Activated CD8-positive, alpha-beta memory T cell treated with anti-CD3 and anti-CD28 coated beads for 24 hours (primary cell): ENCODE measurements around the gene SORCS1.

Experiments used
- DNase-seq: peaks from one replicate; pipeline ENCODE4 v3.0.0-alpha.2; 2020

The SORCS1 gene

DNA sequence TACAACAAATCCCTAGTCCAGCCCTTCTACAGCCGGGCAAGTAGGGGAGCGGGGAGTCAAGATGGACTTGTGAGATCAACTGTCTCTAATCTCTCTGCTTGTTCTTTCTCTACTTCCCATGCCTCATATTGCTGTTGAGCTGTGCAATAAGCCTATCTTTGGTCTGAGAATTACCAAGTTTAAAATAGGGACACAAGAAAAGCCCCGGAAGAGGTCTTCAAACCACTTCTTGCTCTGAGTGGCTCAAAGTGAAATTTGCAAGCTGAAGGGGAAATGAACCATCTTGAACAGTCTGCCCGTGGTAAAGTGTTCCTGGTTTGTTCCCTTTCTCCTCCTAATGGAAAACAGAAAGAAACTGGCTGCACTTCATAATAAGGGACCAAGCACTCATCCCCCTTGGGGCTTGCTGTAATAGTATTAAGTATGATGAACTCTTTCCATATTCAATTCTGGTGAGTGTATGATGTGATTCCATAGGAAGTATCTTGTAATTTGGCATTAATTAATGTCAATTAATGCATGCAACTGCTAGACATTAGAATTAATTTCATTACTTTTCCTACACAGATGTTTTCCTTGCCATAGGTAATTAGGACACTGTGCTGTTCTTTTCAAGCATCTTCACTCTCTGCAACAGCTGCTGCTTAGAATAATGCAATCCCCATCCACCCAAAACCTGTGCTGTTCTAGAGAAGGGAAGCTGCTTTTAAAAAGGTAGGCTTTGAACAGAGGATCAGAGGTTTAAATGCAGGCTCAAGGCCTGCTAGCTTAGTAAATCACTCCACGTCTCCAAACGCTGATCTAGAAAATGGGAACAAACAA, 449.6 kb downstream of the SORCS1 start:
- DNase-seq = no peak

DNA sequence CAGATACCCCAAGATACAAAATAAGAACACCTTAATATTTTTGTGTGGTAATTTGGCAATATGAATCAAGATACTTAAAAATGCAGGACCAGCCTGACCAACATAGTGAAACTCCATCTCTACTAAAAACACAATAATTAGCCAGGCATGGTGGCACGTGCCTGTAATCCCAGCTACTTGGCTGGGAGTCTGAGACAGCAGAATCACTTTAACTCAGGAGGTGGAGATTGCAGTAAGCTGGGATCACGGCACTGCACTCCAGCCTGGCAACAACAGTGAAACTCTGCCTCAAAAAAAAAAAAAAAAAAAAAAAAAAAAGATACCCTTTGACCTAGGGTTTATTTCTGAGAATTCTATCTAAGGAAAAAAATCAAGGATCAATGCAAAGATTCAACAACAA, 450.7 kb downstream of the SORCS1 start:
- no peak for DNase-seq

DNA sequence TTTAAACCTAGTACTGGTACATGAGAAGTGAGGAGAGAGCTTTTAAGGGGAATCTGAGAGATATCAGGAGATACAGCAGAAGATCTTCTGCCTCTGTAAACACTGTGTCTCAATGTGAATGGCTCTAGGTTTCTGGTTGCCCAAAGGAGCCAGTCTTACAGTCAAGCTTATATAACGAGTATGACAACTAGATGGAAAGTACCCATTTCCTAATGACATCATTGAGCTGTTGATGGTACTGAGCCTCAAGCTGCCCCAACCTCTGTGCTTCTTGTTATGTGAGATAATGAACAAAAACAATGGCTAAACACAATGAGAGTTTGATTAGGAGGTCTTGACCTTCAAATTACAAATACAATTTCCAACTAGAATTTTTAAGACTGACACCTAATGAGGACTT, 451.5 kb downstream of the SORCS1 start:
- DNase-seq = no peak

DNA sequence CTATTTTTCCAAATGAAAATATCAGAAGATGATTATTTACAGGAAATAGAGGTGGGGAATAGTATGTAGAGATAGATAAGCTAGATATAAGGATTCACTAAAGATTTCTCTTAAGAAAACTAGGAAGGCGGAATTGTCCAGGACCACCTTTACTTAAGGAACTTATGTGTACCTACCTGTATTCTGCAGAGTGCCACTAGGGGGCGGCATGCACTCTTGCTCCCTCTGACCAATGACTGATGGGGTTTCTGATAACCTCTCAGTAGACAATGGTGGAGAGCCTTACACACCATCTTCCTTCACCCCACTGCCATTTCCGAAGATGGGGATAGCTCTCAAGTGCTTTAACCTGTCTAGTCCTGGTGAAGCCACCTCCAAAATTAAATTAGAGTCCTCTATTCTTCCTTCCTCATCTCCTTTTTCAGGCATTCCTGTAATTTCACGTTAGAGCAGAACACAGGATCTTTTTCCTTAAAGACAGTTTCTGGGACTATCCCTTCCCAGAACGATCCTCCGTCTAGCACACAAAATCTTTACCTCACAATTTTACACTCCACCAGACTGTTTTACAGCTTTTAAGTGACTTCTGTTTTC, 453.1 kb downstream of the SORCS1 start:
- DNase-seq = peak; percentile 54

DNA sequence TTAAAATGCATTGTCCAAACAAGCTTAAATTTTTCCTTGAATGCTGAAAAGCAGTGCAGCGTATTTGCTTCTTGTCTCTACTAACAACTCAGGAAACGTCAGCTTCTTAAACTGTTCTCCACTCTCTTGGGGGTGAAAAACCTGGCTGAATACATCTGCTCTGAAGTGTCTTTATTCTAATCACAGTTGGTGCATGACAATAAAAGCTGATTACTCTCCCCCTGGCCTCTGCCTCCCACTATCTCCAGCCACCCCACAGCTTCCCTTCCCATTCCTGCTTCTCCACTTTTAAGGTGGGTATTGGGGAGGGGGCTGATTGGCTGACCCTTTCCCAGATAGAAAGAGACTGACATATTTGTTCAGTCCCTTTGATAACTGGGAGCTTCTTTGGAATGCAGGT, 456.0 kb downstream of the SORCS1 start:
- DNase-seq = no peak

DNA sequence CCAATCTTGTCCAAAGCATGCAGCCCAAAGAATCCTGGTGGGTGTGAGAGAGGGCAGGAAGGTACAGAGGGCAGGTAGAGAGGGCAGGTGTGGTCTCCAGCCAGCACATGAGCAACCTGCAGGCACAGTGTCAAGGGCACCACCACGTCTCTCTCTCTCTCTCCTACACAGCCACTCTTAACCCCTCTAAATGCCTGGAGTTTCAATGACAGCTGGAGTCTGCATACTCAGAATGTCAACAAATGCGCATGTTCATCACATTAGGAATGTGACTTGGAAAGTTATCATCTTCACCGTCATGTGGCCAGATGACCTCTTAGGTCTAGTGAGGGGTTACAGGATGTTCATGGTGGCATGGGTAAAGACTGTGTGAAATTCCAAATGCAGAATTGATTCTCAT, 456.8 kb downstream of the SORCS1 start:
- no peak for DNase-seq

DNA sequence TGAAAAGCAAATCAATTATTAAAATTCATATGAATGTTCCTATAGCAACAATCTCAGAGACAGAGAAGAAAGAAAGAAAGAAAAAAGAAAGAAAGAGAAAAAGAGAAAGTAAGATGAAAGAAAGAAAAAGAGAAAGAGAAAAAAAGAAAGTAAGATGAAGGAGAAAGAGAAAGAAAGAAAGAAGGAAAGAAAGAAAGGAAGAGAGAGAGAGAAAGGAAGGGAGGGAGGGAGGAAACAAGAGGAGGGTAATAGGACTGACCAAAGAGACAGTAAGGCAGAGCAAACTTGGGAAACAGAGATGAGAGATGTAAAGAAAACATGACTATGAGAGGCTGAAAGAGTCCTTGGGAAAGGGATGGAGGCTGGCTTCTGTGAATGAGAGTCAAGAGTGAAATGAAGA, 458.4 kb downstream of the SORCS1 start:
- DNase-seq = no peak

DNA sequence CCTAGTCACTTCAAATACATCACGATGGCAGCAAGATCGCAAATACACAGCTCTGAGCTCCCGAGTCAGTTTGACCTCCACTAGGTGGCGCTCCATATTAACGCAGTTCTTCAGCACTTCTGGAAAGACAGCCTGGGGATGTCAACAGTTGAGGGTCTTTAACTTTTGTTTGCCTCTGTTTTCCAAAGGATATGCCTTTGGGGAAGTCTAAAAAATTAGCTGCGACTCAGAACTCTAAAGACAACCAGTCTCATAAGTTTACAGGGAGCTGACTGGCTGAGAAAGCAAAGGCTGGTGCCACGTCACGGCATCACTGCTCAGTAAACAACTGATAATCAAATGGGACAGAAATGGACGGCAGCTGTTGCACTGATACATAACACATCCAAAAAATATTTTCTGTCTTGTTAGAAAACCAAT, 458.8 kb downstream of the SORCS1 start:
- DNase-seq = no peak

DNA sequence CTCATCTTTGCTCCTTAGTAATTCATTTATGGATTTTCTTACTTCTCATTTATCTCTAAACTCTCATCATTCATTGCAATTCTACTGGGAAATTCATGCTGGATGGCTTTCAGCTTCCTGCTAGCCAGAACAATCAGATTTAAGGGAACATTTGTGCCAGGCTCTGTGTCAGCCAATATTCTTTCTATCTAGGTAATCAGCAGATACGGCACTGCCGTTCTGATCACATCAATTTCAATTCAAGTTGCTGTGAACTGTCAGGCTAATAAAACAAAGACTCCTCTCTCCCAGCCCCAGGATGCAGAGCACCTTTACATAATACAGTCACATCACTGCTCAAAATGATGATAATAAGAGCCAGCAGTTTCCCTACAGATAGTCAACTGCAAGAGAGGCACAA, 468.3 kb downstream of the SORCS1 start:
- no peak for DNase-seq

DNA sequence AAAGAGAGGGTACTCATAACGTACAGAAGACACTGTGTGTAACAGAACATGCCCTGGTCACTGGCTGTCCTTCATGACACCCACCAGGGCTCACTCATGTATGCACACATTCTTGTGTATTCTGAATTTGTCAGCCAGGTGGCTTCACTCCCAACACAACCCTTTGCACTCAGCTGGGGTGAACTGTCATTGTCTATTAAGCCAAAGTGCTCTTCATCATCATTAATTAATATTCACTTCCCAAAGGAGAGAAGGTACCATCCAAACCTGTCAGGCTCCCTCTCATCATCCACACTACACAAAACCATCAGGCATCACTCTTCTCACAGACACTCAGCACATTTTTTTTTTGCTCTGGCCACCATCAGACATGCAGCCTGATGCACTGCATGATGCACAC, 469.8 kb downstream of the SORCS1 start:
- no peak for DNase-seq

DNA sequence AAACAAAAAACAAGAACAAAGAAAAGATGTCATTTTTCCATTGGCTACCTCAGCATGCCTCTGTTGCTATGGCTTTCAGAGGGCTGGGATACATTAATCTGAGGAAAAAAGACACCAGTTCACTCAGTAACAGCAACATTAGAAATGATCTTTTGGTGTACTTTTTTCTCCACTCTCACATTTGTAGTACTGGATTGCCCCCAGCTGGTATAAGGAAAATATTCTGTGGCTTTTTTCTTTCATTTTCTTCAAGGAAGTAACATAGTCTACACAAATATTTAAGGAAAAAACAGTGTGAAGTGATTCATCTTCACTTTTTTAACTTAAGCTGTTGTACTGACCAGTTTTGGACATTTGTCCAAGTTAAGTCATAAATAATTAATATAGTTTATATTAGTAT, 482.3 kb downstream of the SORCS1 start:
- DNase-seq = no peak

DNA sequence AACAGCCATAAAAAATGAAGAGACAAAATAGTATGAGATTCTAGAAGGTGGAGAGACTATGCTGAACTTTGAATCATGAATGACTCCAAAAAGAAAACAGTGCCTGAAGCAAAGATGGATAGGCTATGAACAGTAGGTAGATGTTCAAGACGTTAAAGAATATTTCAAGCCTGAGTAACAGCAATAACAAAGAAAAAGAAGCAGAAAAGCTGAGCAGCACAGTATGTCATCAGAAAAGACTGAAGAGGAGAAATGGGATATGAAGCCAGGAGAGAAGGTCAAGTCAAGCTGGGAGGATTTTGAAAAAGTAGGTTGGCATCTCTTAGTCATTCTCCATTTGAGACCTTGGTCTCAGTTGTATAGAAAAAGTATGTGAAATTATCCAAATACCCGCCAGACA, 484.4 kb downstream of the SORCS1 start:
- no peak for DNase-seq

DNA sequence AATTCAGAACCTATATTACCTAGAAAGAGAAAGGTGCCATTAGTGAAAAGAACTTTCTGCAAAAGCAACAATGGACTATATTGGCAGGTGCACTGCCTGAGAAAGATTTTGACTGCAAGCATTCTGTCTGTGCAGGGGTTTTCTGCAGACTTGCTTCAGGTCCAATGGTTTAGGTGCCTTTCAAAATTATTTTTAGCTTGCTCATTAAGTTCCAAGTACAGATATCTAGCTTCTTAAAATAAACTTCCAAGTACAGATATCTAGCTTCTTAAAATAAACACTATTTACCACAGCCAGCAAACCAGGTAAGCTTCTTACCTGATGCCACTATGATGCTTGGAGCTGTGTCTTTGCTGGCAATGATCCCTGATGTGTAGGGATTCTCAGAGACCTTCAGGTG, 485.2 kb downstream of the SORCS1 start:
- no peak for DNase-seq

DNA sequence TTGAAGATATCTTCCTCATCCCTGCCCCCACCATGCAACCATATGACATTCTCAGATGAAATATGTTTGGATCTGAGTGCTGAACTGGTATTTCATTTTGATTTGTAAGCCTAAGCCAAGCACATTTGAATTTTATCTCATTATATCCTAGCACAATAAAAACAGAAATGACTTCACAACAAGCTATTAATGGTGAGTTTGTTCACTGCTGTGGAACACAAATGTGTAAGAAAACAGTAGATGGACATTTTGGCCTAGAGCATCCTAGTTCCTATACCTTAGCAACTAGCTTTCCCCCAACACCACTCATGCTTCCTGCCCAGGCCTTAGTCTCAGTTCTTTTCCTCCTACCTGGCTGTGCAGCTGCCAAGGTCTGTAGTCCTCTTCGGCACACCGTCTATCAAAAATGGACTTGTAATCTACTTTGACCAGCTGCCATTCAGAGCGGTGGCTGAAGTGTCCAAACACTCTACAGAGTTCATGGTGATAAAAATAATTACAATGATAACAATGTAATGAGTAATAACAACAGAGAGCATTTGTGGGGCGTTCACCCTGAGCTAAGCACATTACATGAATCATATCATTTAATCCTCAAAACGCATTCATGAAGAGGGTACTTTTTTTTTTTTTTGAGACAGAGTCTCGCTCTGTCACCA, 491.9 kb downstream of the SORCS1 start:
- no peak for DNase-seq

DNA sequence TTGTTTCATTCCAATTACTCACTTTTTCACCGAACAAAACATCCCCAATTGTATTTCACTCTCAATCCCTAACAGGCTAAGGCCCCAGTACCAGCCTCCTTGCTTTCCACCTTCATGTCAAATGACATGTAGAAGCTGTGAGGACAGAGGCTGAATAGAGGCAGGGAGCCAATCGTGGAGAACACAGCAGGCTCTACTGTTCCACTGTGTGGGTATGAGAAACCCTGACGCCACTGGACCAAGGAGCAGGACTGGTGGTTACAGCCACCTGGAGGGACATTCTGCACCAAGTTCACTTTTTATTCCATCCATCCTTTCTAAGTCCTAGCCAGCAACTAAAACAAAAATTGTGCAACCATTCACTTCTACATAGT, 502.8 kb downstream of the SORCS1 start:
- no peak for DNase-seq

DNA sequence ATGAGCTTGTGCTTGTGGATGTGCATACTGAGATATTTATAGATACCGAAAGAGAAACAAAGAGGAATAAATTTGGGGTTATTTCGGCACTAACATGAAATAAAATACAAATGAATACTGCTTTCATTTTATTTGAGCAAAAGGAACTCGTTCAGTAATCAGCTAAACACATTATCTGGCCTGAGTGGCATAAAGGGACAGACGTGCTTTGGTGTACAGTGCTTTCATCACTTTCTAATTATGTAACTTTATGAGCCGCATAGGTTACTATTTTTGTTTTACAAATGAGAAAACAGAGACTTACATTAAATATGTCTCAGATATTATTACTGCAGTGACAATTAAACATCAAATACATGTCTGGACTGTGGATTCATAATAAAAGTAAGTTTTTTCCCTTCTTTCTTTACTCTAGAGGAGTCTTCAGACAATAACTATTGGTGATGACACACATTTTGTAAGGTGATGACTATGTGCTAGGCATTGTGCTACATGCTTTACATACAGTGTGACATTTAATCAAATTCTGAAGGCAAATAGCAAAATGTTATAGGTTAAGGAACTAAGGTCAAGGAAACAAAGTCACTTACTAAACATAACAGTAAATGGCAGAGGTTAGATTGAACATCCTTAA, 503.3 kb downstream of the SORCS1 start:
- no peak for DNase-seq

DNA sequence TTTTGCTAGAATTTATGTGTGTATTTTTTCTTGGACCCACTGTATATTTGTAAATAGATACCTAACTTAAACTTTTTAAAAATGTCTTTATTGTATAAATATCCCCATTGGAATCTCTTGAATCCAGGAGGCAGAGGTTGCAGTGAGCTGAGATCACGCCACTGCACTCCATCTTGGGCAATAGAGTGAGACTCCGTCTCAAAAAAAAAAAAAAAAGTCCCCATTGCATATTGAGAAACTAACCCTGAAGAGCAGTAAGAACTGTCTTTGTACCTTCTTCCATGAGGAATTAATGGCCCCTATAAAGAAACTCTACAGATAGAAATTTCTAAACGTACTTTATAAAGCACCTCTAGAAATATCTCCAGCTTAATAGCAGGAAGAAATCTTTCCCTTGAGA, 504.0 kb downstream of the SORCS1 start:
- no peak for DNase-seq

DNA sequence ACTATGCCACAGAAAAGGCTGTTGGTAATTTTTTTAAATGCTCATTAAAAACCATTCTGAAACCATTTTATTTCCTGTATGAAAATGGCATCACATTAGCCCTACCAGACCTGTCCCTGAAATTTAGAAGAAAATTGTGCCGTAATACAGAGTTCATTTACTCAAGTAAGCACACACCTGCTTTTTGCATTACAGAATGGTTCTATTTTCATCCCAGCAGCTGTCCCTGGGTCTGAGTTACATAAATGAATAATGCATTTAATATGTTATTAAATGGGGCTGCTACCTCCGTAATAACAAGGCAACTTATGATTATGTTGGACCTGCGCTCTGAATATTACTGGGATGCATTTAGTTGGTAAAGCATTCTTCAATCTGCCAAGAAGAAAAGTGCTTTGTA, 508.9 kb downstream of the SORCS1 start:
- DNase-seq = no peak

DNA sequence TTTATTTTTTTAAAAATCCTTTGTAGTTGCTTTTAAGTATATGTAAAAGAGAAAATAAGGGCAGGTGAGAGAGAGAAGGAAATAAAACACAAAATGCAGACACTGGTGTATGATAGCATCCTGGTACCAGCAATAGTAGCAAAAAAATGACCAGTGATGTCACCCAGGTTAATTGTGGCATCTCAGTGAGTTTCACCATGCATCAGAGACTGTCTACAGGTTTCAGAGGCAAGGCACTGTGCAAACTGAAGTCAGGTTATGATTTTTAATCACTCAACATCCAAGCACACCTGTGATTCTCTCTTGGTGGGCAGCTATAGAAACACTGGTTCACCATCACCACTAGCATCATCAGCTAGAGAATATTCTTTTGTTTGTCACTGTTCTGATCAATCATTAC, 509.3 kb downstream of the SORCS1 start:
- no peak for DNase-seq

DNA sequence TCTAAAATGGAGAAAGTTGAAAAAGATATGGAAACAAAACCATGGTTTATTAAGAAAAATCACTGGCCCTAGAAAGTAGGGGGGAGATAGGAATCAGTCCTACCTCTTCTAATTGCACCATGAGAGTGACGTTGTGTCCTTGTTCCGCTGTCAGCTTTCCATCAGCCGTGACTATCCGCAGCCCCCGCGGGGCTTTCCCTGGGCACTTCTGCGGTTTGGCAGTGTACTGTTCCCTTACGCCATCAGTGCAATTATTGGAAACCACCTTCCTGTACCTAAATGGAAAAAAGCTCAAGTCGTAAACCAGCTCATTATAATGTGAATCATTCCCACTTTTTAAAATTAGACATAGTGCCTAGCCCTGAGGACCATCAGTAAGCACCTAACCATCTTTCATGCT, 512.2 kb downstream of the SORCS1 start:
- DNase-seq = no peak

DNA sequence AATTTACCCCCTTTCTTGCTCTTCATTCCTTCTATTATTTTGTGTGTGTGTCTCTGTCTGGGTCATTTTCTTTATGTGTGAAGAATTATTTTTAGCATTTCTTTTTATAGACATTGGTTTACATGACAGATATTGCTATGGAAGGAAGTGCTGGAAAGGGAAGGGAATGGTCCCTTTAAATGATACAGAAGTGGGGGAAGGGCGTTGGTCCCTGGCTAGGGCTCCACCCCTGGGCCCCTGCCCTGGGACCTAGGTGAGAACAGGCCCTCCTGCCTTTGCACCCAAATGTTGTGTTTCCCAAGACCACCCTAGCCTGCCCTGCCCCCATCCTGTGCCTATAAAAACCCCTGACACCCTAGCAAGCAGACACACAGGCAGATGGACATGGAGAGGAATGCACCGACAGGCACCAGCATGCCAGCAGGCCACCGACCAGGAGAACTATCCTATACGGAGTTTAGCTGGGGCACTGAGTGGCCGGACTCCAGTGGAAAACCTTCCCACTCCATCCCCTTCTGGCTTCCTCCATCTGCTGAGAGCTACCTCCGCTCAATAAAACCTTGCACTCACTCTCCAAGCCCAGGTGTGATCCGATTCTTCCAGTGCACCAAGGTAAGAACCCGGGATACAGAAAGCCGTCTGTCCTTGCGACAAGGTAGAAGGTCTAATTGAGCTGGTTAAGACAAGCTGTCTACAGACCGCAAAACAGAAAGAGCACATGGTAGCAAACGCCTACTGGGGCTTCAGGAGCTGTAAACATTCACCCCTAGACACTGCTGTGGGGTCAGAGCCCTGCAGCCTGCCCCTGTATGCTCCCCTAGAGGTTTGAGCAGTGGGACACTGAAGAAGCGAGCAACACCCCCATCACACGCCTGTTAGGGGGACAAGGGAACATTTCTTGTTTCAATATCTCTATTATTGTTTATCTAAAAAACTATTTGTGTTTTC, 515.7 kb downstream of the SORCS1 start:
- no peak for DNase-seq

DNA sequence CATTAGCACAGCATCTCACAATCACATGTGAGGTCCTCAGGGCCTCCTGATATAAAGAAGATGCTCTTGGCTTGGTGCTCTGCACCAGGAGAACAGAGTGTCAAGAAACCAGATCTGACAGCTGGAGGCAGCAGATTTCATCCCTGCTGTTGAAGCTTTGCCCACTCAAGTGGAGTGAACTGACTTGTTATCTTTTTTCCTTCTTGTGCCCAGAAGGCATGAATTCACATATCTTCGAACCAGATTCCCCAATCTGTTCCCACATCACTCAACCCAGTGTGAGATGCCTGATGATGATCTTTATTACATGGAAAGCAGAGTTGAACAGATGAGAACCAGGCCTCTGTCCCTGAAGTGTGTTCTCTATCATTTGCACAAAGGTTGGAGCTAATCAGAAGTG, 521.0 kb downstream of the SORCS1 start:
- no peak for DNase-seq

DNA sequence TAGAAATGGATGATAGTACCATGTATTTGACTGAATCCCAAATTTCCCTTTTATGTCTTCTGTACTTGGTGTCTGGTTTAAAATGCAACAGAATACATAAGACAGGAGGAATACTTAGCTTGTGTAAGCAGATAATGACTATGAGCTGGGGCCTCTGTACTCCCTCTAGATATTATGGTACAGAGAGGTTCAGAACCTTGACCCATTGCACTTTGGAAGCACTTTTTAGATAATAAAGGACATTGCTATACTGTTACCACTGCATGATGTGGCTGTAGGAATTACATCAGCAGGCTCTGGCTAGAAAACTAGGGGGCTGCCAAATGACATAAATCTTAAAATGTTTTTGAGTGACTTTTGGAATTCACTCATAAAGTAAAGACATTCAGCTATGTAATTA, 526.6 kb downstream of the SORCS1 start:
- DNase-seq = no peak
